ENCODE results near the gene CTNNBL1. TPM values are rescaled to one million over a fixed set of nuclear protein-coding genes. Genes with fewer than 3 reads are reported as not detected.
"Not testable (repeated sequence)": the region's sequence is repeated elsewhere in the genome, so short reads cannot be mapped to it uniquely, and the experiment has no call there.

CTNNBL1 gene
- total RNA-seq, 1 donor from 2014 or later, result 26.2 TPM

- peak; percentile 18 for DNase-seq (ENCODE audit: low spot score)
Measured at GRCh38 chr20:37706298-37706697, 12.5 kb downstream of the CTNNBL1 start.

GRCh38 chr20:37711001-37711400, 17.2 kb downstream of the CTNNBL1 start:
- DNase-seq (ENCODE audit: low spot score), result peak; percentile 49

- DNase-seq (ENCODE audit: low spot score), result no peak
Measured at GRCh38 chr20:37711994-37712964, 18.4 kb downstream of the CTNNBL1 start.

GRCh38 chr20:37713396-37713795, 19.6 kb downstream of the CTNNBL1 start:
- no peak for DNase-seq (ENCODE audit: low spot score)

GRCh38 chr20:37714978-37715672, 21.3 kb downstream of the CTNNBL1 start:
- DNase-seq (ENCODE audit: low spot score), result no peak

GRCh38 chr20:37721751-37722150, 27.9 kb downstream of the CTNNBL1 start:
- DNase-seq (ENCODE audit: low spot score), result no peak

GRCh38 chr20:37722312-37722711, 28.5 kb downstream of the CTNNBL1 start:
- not testable (repeated sequence) for DNase-seq (ENCODE audit: low spot score)

- no peak for DNase-seq (ENCODE audit: low spot score)
Measured at GRCh38 chr20:37723668-37724067, 29.8 kb downstream of the CTNNBL1 start.

- DNase-seq (ENCODE audit: low spot score), result no peak
Measured at GRCh38 chr20:37725165-37725564, 31.3 kb downstream of the CTNNBL1 start.

GRCh38 chr20:37725855-37726254, 32.0 kb downstream of the CTNNBL1 start:
- no peak for DNase-seq (ENCODE audit: low spot score)

GRCh38 chr20:37726321-37726720, 32.5 kb downstream of the CTNNBL1 start:
- no peak for DNase-seq (ENCODE audit: low spot score)

GRCh38 chr20:37726971-37727956, 33.4 kb downstream of the CTNNBL1 start:
- DNase-seq (ENCODE audit: low spot score), result no peak

GRCh38 chr20:37727957-37728634, 34.3 kb downstream of the CTNNBL1 start:
- DNase-seq (ENCODE audit: low spot score), result no peak

- DNase-seq (ENCODE audit: low spot score), result no peak
Measured at GRCh38 chr20:37728635-37728983, 34.8 kb downstream of the CTNNBL1 start.

- no peak for DNase-seq (ENCODE audit: low spot score)
Measured at GRCh38 chr20:37729452-37729851, 35.6 kb downstream of the CTNNBL1 start.

- no peak for DNase-seq (ENCODE audit: low spot score)
Measured at GRCh38 chr20:37729909-37730308, 36.1 kb downstream of the CTNNBL1 start.

- DNase-seq (ENCODE audit: low spot score), result no peak
Measured at GRCh38 chr20:37733416-37733815, 39.6 kb downstream of the CTNNBL1 start.

GRCh38 chr20:37734228-37734985, 40.6 kb downstream of the CTNNBL1 start:
- no peak for DNase-seq (ENCODE audit: low spot score)

GRCh38 chr20:37735541-37735940, 41.7 kb downstream of the CTNNBL1 start:
- no peak for DNase-seq (ENCODE audit: low spot score)

GRCh38 chr20:37736132-37736531, 42.3 kb downstream of the CTNNBL1 start:
- no peak for DNase-seq (ENCODE audit: low spot score)

Measured in umbilical cord (tissue), 2 donors.